OCI-LY7 (cell line): ENCODE measurements around the gene MACIR.

ENCODE experiments used
- CTCF ChIP-seq: fragments of 200-600 bp; sonication (generic); conservative IDR thresholded peaks from 2 replicates; pipeline ENCODE4 v1.5.1; 2014; ENCODE audit warnings: mild to moderate bottlenecking, antibody characterized with exemption, low read length, moderate library complexity, mixed read lengths
- EZH2phosphoT487 ChIP-seq: fragments of 200-600 bp; sonication (generic); IDR thresholded peaks from 2 replicates; pipeline ENCODE4 v1.6.1; 2018; ENCODE audit warnings: low read depth, borderline replicate concordance, mild to moderate bottlenecking, mixed run types, antibody characterized with exemption, low read length, moderate library complexity, mixed read lengths

DNA sequence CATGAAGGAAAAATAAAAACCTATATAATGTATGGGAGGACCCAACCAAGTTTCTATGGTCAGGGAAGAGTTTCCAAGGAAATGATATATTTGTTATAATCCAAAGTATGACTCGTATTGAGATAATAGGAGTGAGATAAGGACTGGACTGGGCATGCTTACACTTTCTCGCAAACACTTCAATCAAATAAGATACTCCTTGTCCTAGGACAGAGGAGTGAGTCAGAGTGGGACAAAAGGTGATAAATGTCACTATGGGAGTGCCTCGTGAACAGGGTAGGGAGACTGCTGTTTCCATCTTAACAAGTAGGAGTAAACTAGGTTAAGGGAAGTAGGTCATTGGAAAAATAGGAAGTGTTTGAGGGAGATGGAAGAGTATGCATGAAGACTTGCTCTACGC is 47.2 kb downstream of the MACIR start:
- TF ChIP-seq CTCF (no peak), EZH2phosphoT487 (no peak)
